Measurements from ENCODE around the gene ETV7.

DNA sequence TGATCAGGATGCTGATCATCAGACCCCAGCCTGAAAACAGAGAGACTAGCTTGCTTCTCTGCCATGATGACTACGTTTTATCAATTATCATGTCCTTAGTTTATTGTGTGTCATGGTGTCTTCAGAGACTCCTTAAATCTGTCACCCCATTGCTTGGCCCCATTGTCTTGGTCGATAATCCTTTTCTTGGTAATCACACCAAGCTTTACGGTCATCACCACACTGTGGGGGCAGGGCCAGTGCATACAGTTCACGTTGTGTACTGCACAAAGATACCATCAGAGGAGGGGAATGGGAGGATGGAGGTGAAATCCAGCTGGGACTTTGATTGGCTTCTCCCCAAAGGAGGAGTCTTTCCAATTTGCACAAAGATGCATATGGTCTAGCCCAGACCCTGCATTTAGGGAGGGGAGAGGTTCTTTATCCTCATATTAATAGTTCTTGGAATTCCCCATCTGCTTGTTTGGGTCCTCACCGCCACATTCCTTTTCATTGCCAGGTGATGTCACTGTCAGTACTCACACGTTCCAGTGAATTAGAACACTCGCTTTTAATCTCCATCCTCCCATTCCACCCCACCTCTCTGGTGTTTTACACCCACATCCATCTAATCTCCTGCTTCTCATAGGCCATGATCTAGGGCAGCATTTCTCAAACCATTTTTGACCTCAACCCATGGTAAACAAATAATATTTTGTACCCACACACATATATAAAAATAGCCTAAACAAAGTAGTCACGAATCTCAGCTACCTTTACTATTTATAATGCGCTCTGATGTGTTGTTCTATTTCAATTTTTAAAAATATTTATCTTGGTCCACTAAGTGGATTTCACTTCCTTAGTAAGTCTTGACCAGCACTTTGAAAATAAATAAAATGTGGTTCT lies 5.7 kb downstream of the ETV7 start:
- TF ChIP-seq POLR2A (IDR thresholded peaks at IDR 0.05): no peak
- TF ChIP-seq, protein P1, sequence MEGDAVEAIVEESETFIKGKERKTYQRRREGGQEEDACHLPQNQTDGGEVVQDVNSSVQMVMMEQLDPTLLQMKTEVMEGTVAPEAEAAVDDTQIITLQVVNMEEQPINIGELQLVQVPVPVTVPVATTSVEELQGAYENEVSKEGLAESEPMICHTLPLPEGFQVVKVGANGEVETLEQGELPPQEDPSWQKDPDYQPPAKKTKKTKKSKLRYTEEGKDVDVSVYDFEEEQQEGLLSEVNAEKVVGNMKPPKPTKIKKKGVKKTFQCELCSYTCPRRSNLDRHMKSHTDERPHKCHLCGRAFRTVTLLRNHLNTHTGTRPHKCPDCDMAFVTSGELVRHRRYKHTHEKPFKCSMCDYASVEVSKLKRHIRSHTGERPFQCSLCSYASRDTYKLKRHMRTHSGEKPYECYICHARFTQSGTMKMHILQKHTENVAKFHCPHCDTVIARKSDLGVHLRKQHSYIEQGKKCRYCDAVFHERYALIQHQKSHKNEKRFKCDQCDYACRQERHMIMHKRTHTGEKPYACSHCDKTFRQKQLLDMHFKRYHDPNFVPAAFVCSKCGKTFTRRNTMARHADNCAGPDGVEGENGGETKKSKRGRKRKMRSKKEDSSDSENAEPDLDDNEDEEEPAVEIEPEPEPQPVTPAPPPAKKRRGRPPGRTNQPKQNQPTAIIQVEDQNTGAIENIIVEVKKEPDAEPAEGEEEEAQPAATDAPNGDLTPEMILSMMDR (IDR thresholded peaks at IDR 0.05): no peak
- TF ChIP-seq EP300 (IDR thresholded peaks at IDR 0.05): no peak
- TF ChIP-seq POLR2AphosphoS5 (IDR thresholded peaks at IDR 0.05): no peak

Measured in sigmoid colon (tissue), 4 donors.